ENCODE data around the gene FH.

Gene FH

DNA sequence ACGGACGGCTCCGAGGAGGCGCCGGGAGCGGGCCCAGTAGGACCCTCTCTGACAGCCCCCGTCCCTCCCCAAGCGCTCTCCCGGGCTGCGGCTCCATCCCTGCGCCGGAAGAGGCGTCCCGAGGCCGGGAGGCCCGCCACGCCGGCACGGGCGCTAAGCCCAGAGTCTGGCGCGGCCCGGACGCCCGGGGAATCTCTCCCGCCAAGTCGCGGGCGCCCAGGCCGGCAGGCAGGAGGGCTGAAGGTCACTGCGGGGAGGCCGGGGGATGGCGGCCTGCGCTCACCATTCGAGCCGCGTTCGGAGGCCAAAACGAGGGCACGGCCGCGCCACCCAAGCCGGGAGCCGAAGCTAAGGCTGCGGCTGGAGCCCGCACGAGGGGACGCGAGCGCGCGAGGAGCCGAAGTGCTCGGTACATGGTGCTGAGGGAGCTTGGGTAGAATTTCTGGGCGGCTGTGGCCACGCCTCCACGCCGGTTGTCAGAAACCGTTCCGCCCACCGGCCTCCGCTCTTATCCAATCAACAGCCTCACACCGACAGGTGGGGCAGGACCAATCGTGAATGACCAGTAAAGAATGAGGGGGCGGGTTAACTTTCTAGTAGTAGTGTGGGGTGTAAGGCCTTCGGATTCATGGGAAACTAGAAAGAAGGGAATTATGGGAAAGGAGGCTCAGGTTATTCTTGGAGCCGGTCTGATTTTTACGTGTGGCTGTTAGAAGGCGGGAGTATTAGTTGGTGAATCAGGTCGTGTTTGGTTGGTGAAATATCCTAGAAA, at the start of gene FH:
Gene FH (minus strand): TSS at position 448 of the 772 bp plus-strand sequence. CDS start 33 bp downstream, at position 415.
- DNase-seq, result peak; percentile 32 to 98 (median 93)

DNA sequence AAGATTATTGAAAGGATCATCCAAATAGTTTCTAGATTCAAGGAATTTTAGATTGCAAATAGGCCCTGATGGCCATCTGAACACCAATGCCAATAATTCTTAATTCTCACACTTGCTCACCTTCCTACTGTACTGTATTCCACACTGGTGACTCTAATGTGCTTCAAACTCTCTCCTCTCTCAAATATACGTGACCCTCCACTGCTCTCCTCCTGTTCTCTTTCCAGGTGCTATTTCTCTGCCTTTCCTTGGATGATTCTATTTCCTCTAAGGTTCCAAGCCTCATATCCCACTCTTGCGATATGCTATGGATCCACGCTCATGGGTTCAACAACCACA, 41.3 kb upstream of the FH start:
- DNase-seq, result no peak

DNA sequence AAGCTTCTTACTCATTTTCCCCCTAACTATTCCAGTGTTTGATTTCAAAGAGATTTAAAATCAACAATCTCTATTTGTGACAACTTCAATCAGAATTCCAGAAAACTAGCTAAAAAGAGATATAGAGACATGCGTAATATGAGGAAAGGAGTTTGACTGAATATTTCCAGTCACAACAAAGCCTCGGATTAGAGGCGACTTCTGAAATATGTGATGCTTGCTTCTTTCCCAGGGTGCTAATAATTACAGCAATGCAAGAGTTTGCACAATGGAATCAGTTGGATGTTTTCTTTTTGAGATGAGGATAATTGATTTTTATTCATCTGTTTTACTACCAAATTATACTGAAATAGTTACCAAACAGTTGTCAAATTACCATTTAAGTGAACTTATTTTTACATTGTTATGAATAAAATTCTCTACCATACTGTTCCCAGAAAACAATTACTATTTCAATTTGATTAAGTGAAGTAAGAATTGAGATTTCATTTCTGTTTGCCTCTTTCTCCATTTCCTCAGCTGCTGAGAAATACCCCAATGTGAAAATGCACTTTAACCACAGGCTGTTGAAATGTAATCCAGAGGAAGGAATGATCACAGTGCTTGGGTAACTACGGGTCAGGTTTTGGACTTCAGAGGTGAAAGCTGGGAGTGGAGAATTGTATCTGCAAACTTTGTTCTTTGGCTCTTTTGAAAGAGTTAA, 40.7 kb upstream of the FH start:
- DNase-seq, result no peak

DNA sequence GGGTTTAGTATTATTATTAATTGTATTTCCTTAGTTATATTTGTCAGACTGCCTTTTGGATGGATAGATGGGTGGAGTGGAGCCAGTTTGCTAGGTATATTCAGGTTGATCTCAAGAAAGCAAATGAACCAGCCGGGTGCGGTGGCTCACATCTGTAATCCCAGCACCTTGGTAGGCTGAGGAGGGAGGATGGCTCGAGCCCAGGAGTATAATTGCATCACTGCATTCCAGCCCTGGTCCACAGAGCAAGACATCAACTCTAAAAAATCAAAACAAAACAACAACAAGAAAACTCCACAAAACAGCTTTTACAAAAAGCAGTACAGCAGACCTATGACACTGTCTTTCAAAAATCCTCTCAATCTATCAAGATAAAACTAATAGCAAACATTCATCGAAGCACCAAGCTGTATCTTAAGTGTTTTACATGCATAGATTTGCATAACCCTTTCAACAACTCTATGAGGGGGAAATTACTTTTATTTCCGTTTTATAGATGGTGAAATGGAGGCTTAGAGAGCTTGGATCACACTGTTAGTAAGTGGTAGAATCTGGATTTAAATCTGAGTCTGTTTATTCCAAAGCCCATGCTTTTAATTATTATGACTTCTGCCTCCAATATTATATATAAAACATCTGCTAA, 38.1 kb upstream of the FH start:
- no peak for DNase-seq

DNA sequence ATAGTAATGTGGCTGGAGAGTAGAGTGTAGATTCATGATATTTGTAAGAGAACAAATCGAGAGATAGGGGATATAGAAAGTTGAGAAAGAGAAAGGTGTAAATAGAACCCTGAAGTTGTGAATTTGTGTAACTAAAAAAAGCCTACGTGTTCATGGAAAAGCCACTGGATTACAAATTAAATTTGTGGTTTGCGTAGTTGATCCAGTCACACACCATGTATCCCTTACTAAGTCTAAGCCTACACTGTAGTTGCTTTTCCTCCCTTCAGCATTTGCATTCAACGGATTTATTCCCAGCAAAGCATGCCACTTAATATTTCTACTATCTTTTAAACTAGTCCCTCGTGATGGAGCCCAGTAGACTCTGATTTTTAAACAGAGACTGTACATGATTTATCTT, 37.5 kb upstream of the FH start:
- no peak for DNase-seq

DNA sequence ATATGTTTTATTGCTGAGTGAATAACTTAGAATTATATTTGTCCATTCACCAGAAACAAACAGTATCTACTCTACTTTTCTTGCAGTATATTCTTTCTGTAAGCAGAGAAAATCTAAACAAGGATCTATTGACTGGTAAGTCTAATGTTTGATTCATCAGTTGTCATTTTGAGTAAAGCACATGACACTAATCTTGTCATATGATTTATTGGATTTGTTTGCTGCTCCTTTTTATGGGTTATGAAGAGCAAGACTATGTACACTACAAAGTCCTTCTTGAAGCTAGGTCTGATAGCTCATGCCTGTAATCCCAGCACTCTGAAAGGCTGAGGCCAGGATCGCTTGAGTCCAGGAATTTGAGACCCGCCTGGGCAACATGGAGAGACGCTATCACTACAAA, 36.0 kb upstream of the FH start:
- DNase-seq, result no peak

DNA sequence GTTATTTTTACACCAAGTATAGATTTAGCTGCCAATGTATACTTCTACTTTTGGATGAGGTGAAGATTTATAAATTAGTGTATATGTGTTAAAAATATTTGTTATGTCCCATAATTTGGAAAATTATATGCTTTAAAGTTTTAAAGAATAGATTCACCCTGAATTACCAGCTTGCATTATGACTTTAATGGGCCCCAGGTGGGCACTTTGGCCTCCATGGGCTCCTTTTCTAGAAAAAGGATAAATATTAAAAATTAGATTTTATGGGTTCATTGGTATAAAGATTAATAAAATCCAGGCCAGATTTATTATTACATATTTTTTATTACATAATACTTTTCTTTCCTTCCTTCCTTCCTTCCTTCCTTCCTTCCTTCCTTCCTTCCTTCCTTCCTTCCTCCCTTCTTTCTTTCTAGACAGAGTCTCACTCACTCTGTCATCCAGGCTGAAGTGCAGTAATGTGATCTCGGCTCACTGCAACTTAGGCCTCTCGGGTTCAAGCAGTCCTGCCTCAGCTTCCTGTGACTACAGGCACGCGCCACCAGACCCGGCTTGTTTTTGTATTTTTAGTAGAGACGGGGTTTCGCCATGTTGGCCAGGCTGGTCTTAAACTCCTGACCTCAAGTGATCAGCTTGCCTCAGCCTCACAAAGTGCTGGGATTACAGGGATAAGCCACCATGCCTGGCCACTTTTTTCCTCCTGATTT, 34.5 kb upstream of the FH start:
- DNase-seq, result no peak

DNA sequence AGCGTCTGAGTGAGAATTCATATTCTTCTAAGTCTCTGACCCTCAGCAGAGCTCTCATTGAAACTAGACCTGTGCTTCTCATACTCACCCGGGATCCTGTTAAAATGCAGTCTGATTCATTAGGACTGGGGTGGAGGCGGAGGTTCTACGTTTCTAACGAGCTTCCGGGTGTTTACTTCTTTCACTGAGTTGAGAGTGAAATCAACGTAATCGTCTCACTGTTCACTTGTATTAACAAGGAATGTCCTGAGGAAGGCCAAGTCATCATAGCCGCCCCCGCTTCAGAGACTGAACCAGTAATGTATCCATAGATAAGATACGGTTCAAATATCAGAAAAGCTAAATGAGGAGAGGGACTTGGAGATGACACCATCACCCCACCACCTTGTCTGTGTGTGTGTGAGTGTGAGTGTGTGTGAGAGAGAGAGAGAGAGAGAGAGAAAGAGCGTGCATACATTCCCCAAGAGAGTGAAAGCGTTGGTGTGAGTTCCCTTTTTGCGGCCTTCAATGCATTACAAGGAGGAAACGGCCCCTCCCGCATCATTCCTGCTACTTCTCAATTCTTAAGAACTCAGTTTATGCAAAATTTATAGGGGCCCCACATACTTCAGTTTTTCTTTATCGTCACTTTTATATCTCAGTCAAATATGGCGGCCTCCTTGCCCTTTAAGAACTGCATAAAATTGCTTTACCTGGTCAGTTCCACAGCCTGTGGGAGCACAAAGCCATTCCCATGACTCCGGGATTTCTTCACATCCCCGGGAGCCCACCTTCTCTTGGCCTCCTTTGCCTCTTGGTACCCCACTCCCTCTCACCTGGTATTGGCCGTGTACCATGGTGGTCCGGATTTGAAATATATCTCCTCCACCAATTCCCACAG, 32.4 kb upstream of the FH start:
- peak in 4 of 51 donors; percentile 1 to 8 (median 5) for DNase-seq

DNA sequence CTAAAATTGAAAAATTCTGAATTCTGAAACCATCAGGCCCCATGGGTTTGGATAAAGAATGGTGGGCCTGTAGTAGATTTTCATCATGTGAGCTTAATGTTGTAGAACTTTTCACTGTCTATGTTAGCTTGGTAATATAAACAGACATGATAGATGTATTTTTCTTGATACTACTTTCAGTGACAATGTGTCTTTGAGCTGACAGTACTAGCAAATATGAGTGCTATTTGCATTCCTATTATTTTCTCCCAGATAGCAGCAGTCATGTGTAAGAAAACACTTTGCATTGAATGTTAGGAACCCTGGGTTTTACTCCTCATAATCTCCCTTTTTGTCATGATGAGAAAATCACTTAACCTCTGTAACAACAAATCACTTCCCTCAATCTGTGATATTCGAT, 30.8 kb upstream of the FH start:
- no peak for DNase-seq

DNA sequence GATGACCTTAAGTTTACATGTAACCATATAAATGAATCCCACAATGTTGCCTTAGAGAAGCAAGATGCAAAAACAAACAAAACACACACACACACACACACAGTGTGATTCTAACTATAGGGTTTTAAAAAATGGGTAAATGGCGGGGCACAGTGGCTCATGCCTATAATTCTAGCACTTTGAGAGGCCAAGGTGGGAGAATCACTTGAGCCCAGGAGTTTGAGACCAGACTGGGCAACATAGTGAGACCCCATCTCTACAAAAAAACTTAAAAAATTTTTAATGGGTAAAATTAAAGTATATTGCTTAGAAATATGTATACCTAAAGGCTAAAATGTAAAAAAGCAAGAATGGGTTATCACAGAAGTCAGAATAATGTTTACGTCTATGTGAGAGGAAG, 28.5 kb upstream of the FH start:
- DNase-seq, result no peak

DNA sequence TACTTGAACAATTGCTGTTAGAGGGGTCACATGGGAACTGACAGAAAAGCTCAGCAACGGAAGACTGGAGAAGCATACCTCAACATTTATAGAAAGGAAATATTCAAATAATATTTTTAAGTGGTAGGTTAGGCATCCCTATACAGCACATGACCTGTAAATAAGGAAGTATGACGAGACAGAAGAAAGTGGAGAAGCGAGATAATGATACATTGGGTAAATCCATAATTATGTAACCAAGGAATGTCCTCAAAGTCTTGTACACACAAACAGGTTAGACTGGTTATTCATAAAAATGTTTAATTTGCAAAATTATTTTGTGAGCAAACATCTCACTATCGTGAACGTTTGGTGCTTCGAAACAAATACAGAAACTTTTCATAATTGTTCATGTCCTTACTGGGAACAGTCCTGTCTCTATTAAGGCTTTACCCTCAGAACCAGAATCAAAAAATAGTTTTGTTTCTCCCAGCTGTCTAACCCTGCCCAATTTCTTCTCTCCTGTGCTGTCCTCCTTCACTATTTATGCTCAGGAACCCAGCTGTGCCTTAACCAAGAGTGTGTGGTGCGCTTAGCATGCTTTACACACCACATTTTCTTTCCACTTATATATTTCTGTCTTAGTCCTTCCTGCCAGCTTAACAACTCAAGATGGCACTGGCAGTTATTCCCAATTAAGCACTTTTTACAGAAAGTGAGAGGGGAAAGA, 22.8 kb upstream of the FH start:
- DNase-seq, result no peak

DNA sequence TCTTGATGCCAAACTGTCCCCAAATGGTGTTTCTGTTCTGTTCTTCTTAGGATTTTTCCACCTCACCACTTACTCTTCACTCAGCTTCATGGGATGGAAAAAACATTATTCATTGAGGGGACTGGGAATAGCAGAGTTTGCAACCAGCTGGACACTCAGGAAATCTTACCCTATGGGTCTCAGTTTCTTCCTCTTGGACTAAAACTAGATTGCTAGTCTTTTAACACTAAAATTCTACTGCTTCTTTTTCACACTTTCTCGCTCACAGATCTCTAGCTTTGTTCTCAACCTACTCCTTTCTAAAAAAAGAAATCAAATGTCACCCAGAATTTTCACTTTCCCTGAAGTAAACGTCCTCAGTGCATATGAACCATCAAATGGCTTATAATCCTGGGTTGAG, 17.4 kb upstream of the FH start:
- DNase-seq, result no peak

DNA sequence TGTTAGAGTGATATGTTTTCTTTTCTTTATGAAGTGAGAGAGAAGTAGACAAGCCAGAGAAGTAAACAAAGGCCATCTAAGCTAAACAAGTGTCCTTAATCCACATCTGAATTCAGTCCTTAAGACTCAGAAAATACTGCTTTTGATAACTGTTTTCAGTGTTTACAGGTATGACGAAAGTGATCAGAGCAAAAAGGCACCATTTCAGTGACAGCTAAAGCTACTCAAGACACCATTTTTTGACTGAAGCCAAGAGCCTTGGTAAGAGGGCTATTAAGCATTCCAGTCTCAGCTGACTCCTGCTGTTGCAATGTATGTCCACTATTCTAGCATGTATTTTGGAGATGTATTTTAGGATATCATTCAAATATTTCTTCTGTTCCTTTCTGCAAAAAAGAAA, 16.7 kb upstream of the FH start:
- no peak for DNase-seq

DNA sequence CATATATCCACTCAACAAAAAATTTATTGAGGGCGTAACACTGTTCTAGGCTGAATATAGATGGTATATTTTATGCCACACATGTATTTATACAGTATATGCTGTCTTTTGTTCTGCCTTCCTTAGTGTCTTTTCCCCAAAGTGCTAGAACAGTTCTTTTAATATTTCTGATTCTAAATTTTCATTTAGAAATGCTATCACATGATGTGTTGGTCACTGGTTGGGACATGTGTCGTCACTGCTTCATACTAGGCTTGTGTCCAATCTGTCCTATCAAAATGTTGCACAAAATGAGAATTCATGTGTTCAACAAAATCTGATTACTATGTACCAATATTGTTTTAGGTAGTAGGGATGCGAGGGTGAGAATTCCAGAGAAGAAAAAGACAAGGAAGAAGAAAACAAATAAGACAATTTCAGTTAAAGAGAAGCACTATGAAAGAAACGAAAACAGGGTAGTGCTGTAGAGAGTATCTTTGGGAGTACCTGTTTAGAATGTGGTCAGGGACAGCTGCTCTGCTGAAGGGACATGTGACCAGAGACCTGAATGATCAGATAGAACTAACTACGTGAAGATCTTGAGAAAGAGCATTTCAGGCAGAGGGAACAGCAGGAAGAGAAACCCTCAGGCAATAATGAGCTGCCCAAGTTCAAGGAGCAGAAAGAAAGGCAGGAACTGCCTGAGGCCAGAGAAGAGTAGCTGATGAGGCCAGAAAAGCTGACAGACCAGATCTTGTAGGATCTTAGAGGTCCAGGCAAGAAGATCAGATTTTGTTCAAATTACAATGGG, 14.0 kb upstream of the FH start:
- no peak for DNase-seq

DNA sequence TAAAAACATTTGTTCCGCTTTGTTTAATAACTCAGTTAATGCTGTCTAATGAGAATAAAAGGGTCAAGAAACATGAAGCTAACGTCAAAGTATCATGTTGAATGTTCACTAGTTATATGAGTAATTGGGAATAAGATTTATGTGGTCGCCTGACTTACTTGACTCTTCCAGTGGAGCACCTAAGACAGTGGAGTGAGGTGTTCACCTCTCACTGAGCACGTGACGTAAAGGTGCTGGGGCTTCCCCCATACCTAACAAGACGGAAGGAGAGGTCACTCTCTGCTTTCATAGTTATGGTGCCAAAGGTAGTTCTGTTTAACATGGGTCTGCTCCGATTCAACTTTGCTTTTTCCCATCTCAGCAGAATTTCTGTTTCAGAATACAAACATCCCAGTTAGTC, 13.3 kb upstream of the FH start:
- DNase-seq, result no peak

DNA sequence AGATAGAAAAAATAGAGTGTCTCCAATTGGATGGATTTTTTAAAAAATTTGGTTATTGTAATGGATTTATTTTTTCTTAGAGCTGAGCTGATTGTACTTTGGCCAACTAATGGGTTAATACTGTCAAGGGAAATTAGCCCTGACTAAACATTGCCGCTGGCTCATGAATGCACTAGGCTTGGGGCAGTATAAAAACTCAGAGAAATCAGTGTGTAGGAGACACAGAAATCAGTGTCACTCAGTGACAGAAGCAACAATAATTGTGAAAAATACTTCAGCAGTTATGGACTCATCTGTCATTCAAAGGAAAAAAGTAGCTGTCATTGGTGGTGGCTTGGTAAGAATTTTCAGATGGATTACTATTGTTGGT, 12.6 kb upstream of the FH start, which contains the start of gene KMO:
Gene KMO (plus strand): TSS at position 217 of the 370 bp plus-strand sequence. CDS start 67 bp downstream, at position 284.
- no peak for DNase-seq

DNA sequence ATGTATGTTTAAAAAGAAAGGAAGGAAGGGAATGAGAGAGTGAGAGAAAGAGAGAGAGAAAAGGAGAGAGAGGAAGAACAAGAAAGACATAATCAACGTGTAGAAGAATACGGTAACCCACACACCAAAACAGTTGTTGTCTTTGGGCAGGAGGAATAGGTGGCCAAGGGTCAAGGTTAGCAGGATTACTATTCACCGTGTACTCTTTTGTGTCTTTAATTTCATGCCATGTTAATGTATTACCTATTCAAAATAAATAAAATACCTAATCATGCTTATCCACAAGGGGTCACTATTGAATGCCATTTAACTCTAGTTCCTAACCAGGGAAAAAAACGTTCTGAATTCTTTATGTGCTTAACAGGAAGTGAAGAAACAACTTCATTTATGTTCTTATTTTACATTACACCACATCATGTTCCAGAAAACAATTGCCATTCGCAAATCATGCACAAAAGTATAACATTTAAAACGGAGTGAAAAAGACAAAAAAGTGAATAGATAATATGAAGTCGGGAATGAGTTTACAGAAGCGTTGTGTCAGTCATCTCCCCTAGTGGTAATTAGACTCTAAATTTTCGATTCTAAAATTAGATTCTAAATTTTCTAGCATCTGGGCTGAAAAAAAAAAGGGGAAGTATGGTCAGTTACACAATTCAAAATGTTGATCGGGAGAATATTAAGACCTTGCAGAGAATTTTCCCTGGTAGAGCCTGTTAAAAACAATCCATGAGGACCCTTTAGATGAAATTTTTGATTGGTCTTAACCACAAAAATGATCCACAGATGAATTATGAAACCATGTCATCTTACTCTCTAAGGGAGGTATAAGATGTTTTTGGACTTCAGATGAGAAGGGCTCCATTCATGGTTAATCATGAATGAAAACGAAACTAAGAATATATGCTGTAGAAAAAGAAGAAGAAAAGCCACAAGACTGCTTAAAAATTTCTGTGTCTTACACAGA, 11.9 kb upstream of the FH start:
- peak in 1 of 51 donors; percentile 40 for DNase-seq

DNA sequence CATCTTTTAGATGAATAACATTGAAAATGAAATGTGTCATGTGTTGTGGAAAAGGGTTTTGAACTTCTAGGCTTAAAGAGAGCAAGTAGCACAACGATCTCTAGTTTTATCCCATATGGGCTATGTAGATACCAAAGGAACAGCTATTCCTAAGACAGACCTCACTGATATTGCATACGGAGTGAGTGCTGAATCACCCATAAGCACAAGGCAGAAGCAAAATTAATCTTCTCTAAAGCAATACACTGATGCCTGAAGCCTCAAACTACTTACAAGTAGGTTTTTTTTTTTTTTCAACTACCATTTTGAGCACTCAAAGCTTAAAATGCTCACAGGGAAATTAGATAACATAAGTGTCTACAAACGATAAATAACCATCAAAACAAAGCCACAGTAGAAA, 7.6 kb upstream of the FH start:
- no peak for DNase-seq

All from hypothalamus (tissue), 51 donors.